Type B pancreatic cell (in vitro differentiated cells): ENCODE results near the gene PPFIBP1. TPM values are rescaled to one million over a fixed set of nuclear protein-coding genes. Genes with fewer than 3 reads are reported as not detected.

Experiments
- DNase-seq: peaks from one replicate; pipeline ENCODE4 v3.0.0; 2021; ENCODE audit warnings: mixed read lengths; ENCODE audit not compliant: unreplicated experiment; ENCODE audit errors: extremely low spot score
- H3K27ac Mint-ChIP-seq: 2 replicates; pipeline ENCODE4 v1.8.0; 2021; ENCODE audit warnings: mild to moderate bottlenecking, mixed read lengths
- H3K27me3 Mint-ChIP-seq: 2 replicates; pipeline ENCODE4 v1.8.0; 2021; ENCODE audit warnings: mixed read lengths
- H3K36me3 Mint-ChIP-seq: 2 replicates; pipeline ENCODE4 v1.8.0; 2021; ENCODE audit warnings: mixed read lengths
- H3K4me1 Mint-ChIP-seq: one replicate; pipeline ENCODE4 v1.8.0; 2021; ENCODE audit warnings: mixed read lengths; ENCODE audit not compliant: unreplicated experiment
- H3K4me3 Mint-ChIP-seq: 2 replicates; pipeline ENCODE4 v1.8.0; 2021; ENCODE audit warnings: mild to moderate bottlenecking, mixed read lengths
- H3K9me3 Mint-ChIP-seq: 2 replicates; pipeline ENCODE4 v1.8.0; 2021; ENCODE audit warnings: mixed read lengths
- CTCF ChIP-seq: fragments of 200-600 bp; sonication (generic); conservative IDR thresholded peaks from 2 replicates; pipeline ENCODE4 v1.5.0; 2021; ENCODE audit warnings: antibody characterized with exemption, mild to moderate bottlenecking
- total RNA-seq: library from RNA; stranded (reverse); gene quantifications from 2 replicates; pipeline ENCODE4 v1.2.1, GENCODE V29; 2021; ENCODE audit warnings: low replicate concordance

Gene PPFIBP1
- total RNA-seq, 1 donor from 2014 or later = 68.3 TPM

DNA sequence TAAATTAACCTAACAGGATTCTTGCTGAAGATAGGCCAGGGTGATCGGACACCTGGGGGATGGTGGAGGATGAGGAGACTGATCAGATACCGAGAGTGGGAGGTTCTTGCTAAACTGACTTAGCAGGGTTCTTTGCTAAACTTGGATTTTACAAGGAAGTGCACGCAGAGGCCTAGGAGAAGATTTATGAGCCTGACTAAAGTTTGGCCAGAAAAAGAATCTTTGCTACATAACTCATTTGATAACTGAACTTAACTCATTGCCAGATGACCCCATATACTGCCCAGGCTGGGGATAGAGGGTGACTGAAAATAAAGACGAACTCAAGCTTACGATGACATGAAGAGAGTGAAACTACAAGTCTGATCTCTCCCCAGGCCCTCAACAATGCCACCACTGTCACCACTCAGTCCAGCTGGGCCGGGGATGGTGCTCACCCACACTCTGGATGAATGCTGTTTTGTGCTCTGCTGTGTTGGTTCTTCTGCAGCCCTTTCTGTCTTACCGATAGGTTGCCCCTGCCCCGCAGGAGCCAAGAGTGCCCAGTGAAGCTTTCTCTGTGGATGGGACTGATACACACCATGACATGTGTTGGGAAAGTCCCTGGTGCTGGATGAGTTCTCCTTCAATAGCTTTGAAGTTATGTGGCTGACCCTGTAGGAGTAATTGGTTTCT, 29.0 kb downstream of the PPFIBP1 start:
- Mint-ChIP-seq H3K4me1 (peaks cover 50% of the 10 kb centered on the region), H3K4me3 (peak overlapping the region; percentile 3), H3K27me3 (no peaks in the 10 kb centered on the region), H3K9me3 (peaks cover 13% of the 10 kb centered on the region), H3K36me3 (peaks cover 38% of the 10 kb centered on the region), H3K27ac (peak overlapping the region; percentile 23)
- TF ChIP-seq CTCF = no peak
- DNase-seq = no peak

DNA sequence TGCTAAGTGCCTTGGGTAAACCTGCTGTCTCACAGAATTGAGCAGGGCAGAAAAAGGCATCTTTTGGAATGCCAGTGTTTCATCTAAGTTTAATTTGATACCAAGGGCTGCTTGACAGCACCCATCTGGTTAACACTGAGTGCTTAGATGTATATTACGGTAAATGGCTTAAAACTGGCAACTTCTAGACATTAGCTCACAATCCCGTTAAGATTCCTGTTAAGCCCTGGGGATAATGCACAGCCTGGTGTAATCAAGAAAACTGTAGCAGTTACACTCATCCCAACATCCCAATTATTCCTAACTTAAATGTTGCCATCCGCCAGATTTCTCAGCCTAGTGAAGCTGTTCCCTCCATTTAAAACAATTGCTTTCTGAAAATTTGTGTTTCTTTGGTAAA, 29.9 kb downstream of the PPFIBP1 start:
- Mint-ChIP-seq H3K4me3 (no peak overlapping the region), H3K27ac (peak overlapping the region; percentile 85), H3K9me3 (peaks cover 5% of the 10 kb centered on the region), H3K4me1 (peaks cover 50% of the 10 kb centered on the region), H3K36me3 (peaks cover 32% of the 10 kb centered on the region), H3K27me3 (no peaks in the 10 kb centered on the region)
- no peak for TF ChIP-seq CTCF
- DNase-seq = no peak

DNA sequence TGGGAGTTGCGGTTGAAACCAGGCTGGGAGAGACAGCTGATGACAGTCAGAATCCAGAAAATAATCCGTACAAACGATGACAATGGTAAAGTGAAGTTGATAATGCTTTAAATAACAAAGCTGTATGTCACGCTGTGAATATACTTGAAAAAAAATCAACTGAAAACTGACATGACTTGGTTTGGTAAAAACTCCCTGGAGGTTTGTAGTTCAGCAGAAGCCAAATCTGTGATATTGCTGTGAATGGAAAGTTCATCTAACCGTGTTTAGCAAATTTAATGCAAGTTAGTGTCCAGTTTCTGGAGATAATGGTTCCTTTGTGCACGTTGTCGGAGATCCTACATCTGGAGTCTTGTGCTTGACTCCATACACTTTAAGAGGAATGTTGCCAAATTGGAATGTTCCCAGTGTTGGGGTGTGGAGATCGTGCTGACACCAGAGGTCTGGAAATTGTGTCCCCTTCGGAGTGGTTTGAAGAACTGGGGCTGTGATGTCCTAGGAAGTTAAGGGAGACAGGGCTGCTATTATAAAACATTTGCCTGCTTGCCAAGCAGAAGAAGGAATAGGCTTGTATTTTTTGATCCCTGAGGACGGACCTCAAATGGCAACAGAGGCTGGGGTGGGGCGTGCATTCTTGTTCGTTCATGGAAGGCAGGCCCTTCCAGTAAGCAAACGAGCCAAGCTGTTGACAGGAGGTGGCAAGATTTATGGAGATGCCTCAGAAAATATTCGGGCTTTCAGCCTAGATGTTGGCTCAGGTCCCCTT, 30.6 kb downstream of the PPFIBP1 start:
- Mint-ChIP-seq H3K36me3 (peaks cover 30% of the 10 kb centered on the region), H3K4me3 (peak overlapping the region; percentile 42), H3K9me3 (peaks cover 5% of the 10 kb centered on the region), H3K27me3 (no peaks in the 10 kb centered on the region), H3K27ac (peak overlapping the region; percentile 85), H3K4me1 (peaks cover 44% of the 10 kb centered on the region)
- TF ChIP-seq CTCF = no peak
- no peak for DNase-seq

GRCh38 chr12:27555361-27555760, 31.4 kb downstream of the PPFIBP1 start:
- H3K4me1 Mint-ChIP-seq = peaks cover 41% of the 10 kb centered on the region
- H3K27me3 Mint-ChIP-seq = no peaks in the 10 kb centered on the region
- H3K36me3 Mint-ChIP-seq = peaks cover 27% of the 10 kb centered on the region
- no peak for DNase-seq
- H3K9me3 Mint-ChIP-seq = peaks cover 5% of the 10 kb centered on the region
- H3K4me3 Mint-ChIP-seq = peak overlapping the region; percentile 42
- peak overlapping the region; percentile 85 for H3K27ac Mint-ChIP-seq
- TF ChIP-seq CTCF = no peak

DNA sequence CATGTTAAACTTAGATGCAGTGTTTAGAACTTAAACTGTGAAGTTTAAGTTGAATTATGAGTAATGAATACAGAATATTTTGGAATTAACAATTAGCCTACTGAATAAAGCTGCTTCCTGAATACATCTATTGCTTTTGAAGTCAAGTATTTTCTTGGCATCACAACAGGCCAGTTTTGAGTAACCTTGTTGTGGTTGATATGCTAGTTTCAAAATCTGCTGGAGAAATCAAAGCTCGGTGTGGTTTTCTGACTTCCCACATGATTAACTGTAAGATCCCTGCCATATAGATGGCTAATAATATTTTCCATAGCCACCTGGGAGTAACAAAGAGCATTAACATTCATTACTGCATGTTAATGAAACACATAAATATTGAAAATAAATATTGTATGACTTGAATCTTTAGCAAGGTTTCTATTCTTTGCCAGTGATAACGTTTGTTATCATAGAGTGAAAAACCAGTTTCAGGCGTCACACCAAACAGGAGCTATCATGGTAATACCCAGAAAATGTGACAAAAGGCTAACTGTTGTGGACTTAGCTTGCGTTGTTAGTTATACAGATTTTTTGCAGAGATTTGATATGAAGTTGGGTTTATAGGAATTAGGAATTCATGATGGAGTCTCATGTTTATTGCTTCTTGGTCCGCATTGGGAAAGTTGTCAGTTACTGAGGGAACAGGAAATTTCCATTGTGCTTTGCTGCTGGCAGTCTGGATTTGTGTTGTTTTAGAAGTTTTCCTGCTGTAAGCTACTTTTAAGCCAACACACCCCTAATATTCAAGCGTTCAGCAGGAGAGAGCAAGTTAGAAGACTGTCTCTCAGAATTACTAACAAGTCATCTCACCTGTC, 32.1 kb downstream of the PPFIBP1 start:
- DNase-seq = no peak
- Mint-ChIP-seq H3K4me1 (peaks cover 41% of the 10 kb centered on the region), H3K4me3 (no peak overlapping the region), H3K9me3 (peaks cover 5% of the 10 kb centered on the region), H3K27ac (peak overlapping the region; percentile 30), H3K27me3 (no peaks in the 10 kb centered on the region), H3K36me3 (peaks cover 24% of the 10 kb centered on the region)
- TF ChIP-seq CTCF = no peak
